Measurements from ENCODE around the gene HKDC1. TPM values are rescaled to one million over a fixed set of nuclear protein-coding genes. Genes with fewer than 3 reads are reported as not detected.

HKDC1 gene
- total RNA-seq, 1 experiment from 2014 or later, result 0.52 TPM

- Histone ChIP-seq H3K4me3 (ENCODE audit: low read depth, low read length, poor library complexity, severe bottlenecking) (no peak overlapping the region), H3K9me3 (ENCODE audit: low read depth, low read length, poor library complexity, severe bottlenecking) (no peaks in the 10 kb centered on the region), H3K4me1 (ENCODE audit: insufficient read depth, low read length, poor library complexity, severe bottlenecking) (peaks cover 10% of the 10 kb centered on the region), H3K36me3 (ENCODE audit: insufficient read depth, low read length, poor library complexity, severe bottlenecking) (no peaks in the 10 kb centered on the region), H3K27ac (ENCODE audit: low read depth, low read length, poor library complexity, severe bottlenecking) (no peak overlapping the region), H3K27me3 (replicated peaks; ENCODE audit: insufficient read depth, low read depth, low read length, poor library complexity) (no peaks in the 10 kb centered on the region)
- POLR2A ChIA-PET (ENCODE audit: low non-redundant PET), result interaction anchor here (0.7 kb wide), 1 partner anchor 250 kb away, joined by 4 read pairs; no protein-coding TSS in a partner anchor
- BruUV-seq (replicated peaks), result no TSS peak
- no peak for TF ChIP-seq EZH2 (IDR thresholded peaks at IDR 0.05; ENCODE audit: borderline replicate concordance, low read depth, low read length, poor library complexity, severe bottlenecking)
- peak; percentile 93 for TF ChIP-seq CTCF (conservative IDR thresholded peaks at IDR 0.05; ENCODE audit: low read depth, low read length)
- CTCF ChIA-PET, result interaction anchor here (1.0 kb wide), 1 partner anchor 155 kb away, joined by 6 read pairs; no protein-coding TSS in a partner anchor
- peak; percentile 91 for DNase-seq (ENCODE audit: low spot score)
- intact Hi-C loops (cut with micrococcal nuclease; ENCODE audit: unreplicated experiment), result loop anchor here (1.0 to 5.0 kb wide), 3 partner anchors 155 to 270 kb away; no protein-coding TSS in a partner anchor
Measured at GRCh38 chr10:69237528-69238159, 17.5 kb downstream of the HKDC1 start.

GRCh38 chr10:69239136-69239535, 19.0 kb downstream of the HKDC1 start:
- TF ChIP-seq EZH2 (IDR thresholded peaks at IDR 0.05; ENCODE audit: borderline replicate concordance, low read depth, low read length, poor library complexity, severe bottlenecking) (no peak), CTCF (conservative IDR thresholded peaks at IDR 0.05; ENCODE audit: low read depth, low read length) (no peak)
- Histone ChIP-seq H3K27me3 (replicated peaks; ENCODE audit: insufficient read depth, low read depth, low read length, poor library complexity) (no peaks in the 10 kb centered on the region), H3K4me1 (ENCODE audit: insufficient read depth, low read length, poor library complexity, severe bottlenecking) (peaks cover 18% of the 10 kb centered on the region), H3K27ac (ENCODE audit: low read depth, low read length, poor library complexity, severe bottlenecking) (no peak overlapping the region), H3K4me3 (ENCODE audit: low read depth, low read length, poor library complexity, severe bottlenecking) (no peak overlapping the region), H3K9me3 (ENCODE audit: low read depth, low read length, poor library complexity, severe bottlenecking) (no peaks in the 10 kb centered on the region), H3K36me3 (ENCODE audit: insufficient read depth, low read length, poor library complexity, severe bottlenecking) (no peaks in the 10 kb centered on the region)
- no peak for DNase-seq (ENCODE audit: low spot score)
- POLR2A ChIA-PET (ENCODE audit: low non-redundant PET), result interaction anchor here (0.6 kb wide), 1 partner anchor 70 kb away, joined by 3 read pairs; no protein-coding TSS in a partner anchor
- BruUV-seq (replicated peaks), result no TSS peak
- CTCF ChIA-PET, result interaction anchor here (0.6 to 1.8 kb wide), 5 partner anchors 10 to 644 kb away, joined by 3 to 16 read pairs (median 4); no protein-coding TSS in a partner anchor
- intact Hi-C loops (cut with micrococcal nuclease; ENCODE audit: unreplicated experiment), result loop anchor here (5.0 kb wide), 1 partner anchor 168 kb away; no protein-coding TSS in a partner anchor

GRCh38 chr10:69239816-69240434, 19.8 kb downstream of the HKDC1 start:
- H3K9me3 ChIP-seq (ENCODE audit: low read depth, low read length, poor library complexity, severe bottlenecking), result no peaks in the 10 kb centered on the region
- ChIA-PET POLR2A (ENCODE audit: low non-redundant PET) (no interaction called here), CTCF (interaction anchor here (1.8 kb wide), 1 partner anchor 169 kb away, joined by 7 read pairs; no protein-coding TSS in a partner anchor)
- no TSS peak for BruUV-seq (replicated peaks)
- no peaks in the 10 kb centered on the region for H3K36me3 ChIP-seq (ENCODE audit: insufficient read depth, low read length, poor library complexity, severe bottlenecking)
- intact Hi-C loops (cut with micrococcal nuclease; ENCODE audit: unreplicated experiment), result loop anchor here (5.0 kb wide), 1 partner anchor 167 kb away; no protein-coding TSS in a partner anchor
- peak; percentile 47 for DNase-seq (ENCODE audit: low spot score)
- no peak overlapping the region for H3K27ac ChIP-seq (ENCODE audit: low read depth, low read length, poor library complexity, severe bottlenecking)
- peaks cover 18% of the 10 kb centered on the region for H3K4me1 ChIP-seq (ENCODE audit: insufficient read depth, low read length, poor library complexity, severe bottlenecking)
- H3K4me3 ChIP-seq (ENCODE audit: low read depth, low read length, poor library complexity, severe bottlenecking), result no peak overlapping the region
- TF ChIP-seq CTCF (conservative IDR thresholded peaks at IDR 0.05; ENCODE audit: low read depth, low read length) (no peak), EZH2 (IDR thresholded peaks at IDR 0.05; ENCODE audit: borderline replicate concordance, low read depth, low read length, poor library complexity, severe bottlenecking) (no peak)
- H3K27me3 ChIP-seq (replicated peaks; ENCODE audit: insufficient read depth, low read depth, low read length, poor library complexity), result no peaks in the 10 kb centered on the region
